ENCODE measurements around the gene ITPR1.

The ITPR1 gene

DNA sequence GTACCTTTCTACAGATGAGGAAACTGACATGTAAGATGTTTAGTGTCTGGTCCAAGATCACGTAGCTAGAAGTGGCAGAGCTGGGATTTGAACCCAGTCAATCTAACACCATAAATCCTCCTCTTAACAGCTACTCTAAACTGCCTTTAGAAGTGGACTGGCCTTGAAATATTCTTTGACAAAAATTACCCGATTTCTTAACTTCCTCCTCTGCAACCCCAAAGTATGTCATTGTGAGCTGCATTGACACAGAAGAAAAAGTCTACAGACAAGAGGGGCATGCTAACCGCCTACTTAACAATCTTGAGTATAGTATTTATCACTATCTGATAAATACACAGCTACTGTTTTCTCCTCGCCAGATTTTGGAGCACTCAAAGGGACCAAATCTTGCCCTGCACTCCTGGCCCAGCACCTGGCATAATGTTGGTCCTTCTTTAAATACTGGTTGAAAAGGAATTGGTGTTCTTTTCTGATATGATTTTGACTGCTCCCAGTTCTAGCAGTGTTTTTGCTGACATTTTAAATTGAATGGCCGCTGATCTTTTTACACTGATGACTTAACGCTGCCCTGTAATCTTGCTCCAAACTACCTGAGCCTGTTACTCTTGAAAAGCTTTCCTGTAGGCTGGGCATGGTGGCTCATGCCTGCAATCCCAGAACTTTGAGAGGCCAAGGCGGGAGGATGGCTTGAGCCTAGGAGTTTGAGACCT lies 36.9 kb downstream of the ITPR1 start:
- H3K4me3 ChIP-seq (replicated peaks; ENCODE audit: insufficient read depth, low read length) = no peak overlapping the region
- no peaks in the 10 kb centered on the region for H3K27me3 ChIP-seq (ENCODE audit: insufficient read depth, poor library complexity, severe bottlenecking)
- TF ChIP-seq SPI1 (IDR thresholded peaks at IDR 0.05; ENCODE audit: borderline replicate concordance, low read depth) (no peak), POLR2AphosphoS5 (IDR thresholded peaks at IDR 0.05; ENCODE audit: low read depth) (no peak), GABPA (IDR thresholded peaks at IDR 0.05; ENCODE audit: low read depth) (no peak)
- TF ChIP-seq, protein P1, sequence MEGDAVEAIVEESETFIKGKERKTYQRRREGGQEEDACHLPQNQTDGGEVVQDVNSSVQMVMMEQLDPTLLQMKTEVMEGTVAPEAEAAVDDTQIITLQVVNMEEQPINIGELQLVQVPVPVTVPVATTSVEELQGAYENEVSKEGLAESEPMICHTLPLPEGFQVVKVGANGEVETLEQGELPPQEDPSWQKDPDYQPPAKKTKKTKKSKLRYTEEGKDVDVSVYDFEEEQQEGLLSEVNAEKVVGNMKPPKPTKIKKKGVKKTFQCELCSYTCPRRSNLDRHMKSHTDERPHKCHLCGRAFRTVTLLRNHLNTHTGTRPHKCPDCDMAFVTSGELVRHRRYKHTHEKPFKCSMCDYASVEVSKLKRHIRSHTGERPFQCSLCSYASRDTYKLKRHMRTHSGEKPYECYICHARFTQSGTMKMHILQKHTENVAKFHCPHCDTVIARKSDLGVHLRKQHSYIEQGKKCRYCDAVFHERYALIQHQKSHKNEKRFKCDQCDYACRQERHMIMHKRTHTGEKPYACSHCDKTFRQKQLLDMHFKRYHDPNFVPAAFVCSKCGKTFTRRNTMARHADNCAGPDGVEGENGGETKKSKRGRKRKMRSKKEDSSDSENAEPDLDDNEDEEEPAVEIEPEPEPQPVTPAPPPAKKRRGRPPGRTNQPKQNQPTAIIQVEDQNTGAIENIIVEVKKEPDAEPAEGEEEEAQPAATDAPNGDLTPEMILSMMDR (IDR thresholded peaks at IDR 0.05; ENCODE audit: insufficient read depth, low read length) = no peak
- TF ChIP-seq, protein P2, sequence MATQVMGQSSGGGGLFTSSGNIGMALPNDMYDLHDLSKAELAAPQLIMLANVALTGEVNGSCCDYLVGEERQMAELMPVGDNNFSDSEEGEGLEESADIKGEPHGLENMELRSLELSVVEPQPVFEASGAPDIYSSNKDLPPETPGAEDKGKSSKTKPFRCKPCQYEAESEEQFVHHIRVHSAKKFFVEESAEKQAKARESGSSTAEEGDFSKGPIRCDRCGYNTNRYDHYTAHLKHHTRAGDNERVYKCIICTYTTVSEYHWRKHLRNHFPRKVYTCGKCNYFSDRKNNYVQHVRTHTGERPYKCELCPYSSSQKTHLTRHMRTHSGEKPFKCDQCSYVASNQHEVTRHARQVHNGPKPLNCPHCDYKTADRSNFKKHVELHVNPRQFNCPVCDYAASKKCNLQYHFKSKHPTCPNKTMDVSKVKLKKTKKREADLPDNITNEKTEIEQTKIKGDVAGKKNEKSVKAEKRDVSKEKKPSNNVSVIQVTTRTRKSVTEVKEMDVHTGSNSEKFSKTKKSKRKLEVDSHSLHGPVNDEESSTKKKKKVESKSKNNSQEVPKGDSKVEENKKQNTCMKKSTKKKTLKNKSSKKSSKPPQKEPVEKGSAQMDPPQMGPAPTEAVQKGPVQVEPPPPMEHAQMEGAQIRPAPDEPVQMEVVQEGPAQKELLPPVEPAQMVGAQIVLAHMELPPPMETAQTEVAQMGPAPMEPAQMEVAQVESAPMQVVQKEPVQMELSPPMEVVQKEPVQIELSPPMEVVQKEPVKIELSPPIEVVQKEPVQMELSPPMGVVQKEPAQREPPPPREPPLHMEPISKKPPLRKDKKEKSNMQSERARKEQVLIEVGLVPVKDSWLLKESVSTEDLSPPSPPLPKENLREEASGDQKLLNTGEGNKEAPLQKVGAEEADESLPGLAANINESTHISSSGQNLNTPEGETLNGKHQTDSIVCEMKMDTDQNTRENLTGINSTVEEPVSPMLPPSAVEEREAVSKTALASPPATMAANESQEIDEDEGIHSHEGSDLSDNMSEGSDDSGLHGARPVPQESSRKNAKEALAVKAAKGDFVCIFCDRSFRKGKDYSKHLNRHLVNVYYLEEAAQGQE (IDR thresholded peaks at IDR 0.05; ENCODE audit: insufficient replicate concordance, low read depth) = no peak
- H3K27ac ChIP-seq (replicated peaks) = peak overlapping the region; percentile 28
- DNase-seq (ENCODE audit: low read depth in 1 of 2, low spot score in 1 of 2) = peak in 1 of 2 experiments; percentile 56

DNA sequence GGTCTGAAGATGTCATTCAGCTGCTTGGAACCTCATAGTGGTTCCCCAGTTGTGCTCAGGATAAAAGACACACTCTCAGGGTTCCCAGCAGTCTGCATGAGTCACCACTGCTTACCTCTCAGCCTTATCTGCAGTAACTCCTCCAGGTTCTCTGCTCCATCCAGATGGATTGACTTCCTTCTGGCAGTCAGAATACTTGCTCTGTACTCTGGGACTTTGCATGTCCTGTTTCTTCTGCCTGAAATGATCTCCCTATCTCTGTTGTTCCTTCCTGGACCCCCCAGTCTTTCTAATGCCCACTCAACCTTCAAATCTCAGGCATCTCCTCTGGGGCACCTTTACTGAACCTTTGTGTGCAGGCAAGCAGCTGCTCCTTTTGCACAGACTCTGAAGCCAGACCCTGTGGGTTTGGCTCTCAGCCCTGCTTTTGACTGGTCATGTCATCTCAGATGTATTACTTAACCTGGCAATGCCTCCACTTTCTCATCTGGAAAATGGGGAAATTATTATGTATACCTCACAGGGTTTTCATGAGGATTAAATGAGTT lies 38.4 kb downstream of the ITPR1 start:
- peak in 1 of 2 experiments; percentile 30 for DNase-seq (ENCODE audit: low read depth in 1 of 2, low spot score in 1 of 2)
- TF ChIP-seq, protein P2 (IDR thresholded peaks at IDR 0.05; ENCODE audit: insufficient replicate concordance, low read depth) = peak; percentile 26
- TF ChIP-seq, protein P1 (IDR thresholded peaks at IDR 0.05; ENCODE audit: insufficient read depth, low read length) = no peak
- 0 out of 2 replicates have a peak, but pooled peaks have one; percentile 24 for TF ChIP-seq POLR2AphosphoS5 (IDR thresholded peaks at IDR 0.05; ENCODE audit: low read depth)

GRCh38 chr3:4532535-4533112 lies 39.5 kb downstream of the ITPR1 start:
- TF ChIP-seq SPI1 (IDR thresholded peaks at IDR 0.05; ENCODE audit: borderline replicate concordance, low read depth) (no peak), GABPA (IDR thresholded peaks at IDR 0.05; ENCODE audit: low read depth) (no peak), POLR2AphosphoS5 (IDR thresholded peaks at IDR 0.05; ENCODE audit: low read depth) (no peak)
- TF ChIP-seq, protein P1 (IDR thresholded peaks at IDR 0.05; ENCODE audit: insufficient read depth, low read length) = no peak
- TF ChIP-seq, protein P2 (IDR thresholded peaks at IDR 0.05; ENCODE audit: insufficient replicate concordance, low read depth) = no peak
- DNase-seq (ENCODE audit: low read depth in 1 of 2, low spot score in 1 of 2) = no peak
- H3K27me3 ChIP-seq (ENCODE audit: insufficient read depth, poor library complexity, severe bottlenecking) = no peaks in the 10 kb centered on the region
- H3K27ac ChIP-seq (replicated peaks) = no peak overlapping the region
- H3K4me3 ChIP-seq (replicated peaks; ENCODE audit: insufficient read depth, low read length) = no peak overlapping the region

More for the DNA sequence above, 38.4 kb downstream of the ITPR1 start:
- no peak overlapping the region for H3K27ac ChIP-seq (replicated peaks)
- H3K4me3 ChIP-seq (replicated peaks; ENCODE audit: insufficient read depth, low read length) = no peak overlapping the region
- H3K27me3 ChIP-seq (ENCODE audit: insufficient read depth, poor library complexity, severe bottlenecking) = no peaks in the 10 kb centered on the region

Measured in HL-60 (cell line).